GM19035 (cell line): ENCODE measurements around the gene GLE1.

Experiments
- ATAC-seq: cut with Tn5 transposase; IDR thresholded peaks from one replicate; pipeline ENCODE4 v1.9.1; 2021; ENCODE audit not compliant: unreplicated experiment

GLE1 gene

GRCh38 chr9:128504485-128505413 is at the start of gene GLE1:
TSS of gene GLE1 (plus strand) at chr9:128504719. CDS start at chr9:128504806, 87 bp downstream.
- peak; percentile 86 for ATAC-seq

GRCh38 chr9:128454991-128455390 is 49.5 kb upstream of the GLE1 start:
- ATAC-seq, result no peak

DNA sequence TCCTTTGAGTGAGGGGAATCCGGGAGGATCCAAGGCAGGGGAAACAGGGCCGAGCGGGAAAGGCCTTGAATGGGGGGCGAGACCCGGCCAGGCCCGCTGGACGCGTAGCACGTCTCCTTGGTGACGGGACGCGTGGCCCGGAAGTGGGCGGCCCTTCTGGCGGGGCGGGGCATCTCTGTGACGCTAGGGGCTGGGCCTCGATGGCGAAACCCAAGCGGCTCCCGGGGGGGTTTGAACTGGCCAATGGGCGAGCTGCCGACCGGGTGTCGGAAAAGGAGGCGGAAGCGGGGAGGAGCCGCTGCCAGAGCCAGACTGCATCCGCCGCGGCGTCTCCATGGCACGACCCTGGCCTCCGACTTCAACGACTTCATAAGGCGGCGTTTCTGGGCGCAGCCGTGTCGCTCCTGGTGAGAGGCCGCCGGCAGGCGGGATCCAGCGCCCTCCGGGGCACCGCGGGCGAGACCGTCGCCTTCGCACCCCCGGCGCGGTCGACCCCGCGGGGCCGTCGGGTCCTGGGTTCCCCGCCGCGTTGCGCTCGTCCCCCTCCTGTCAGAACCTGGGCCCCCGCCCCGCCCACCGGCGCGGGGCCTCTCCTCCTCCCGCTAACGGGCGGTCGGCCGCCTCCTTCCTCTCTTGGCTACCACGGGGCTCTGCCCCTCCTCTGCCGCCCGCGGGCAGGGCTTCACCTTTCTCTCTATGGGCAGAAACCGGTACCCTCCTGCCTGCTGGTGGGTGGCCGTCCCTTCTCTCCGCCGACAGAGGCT is 48.5 kb upstream of the GLE1 start, which contains the start of gene ODF2:
Gene ODF2, plus strand, starts transcription at position 158 of the 764 bp plus-strand sequence. Its CDS starts 86 bp downstream, at position 244.
- peak; percentile 91 for ATAC-seq

GRCh38 chr9:128456613-128457061 is 47.9 kb upstream of the GLE1 start:
- peak; percentile 58 for ATAC-seq

DNA sequence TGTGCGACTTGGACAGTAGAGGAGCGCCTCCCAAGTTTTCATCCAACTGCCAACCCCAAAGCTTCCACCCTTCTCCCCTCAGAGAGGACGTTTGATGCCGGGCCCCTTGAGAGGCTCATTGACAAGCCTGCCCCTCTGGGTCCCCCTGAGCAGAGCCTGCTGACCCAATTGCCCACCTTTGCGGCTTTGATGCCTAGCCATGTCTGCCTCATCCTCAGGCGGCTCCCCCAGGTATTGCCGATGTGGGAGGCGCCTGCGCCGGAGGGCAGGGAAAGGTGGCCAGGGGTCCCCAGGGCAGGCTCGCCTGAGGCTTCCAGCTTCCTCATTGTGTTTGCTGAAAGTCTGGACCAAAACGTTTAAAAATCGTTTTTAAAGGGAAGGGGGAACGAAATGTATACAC is 47.3 kb upstream of the GLE1 start:
- ATAC-seq, result no peak

DNA sequence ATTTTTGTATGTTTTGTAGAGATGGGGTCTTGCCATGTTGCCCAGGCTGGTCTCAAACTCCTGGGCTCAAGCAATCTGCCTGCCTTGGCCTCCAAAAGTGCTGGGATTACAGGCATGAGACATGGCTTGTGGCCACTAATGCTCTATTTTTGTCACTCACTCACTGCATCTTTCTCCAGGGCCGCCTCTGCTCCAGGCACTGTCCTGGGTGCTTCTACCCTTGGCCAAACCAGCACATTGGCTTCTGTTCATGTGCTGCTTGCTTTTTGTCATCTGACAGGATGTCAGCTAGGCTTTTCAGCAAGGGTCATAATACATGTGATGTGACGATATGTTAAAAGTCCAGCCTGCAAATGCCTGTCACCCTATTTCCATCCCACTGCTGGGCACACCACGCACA is 45.5 kb upstream of the GLE1 start:
- ATAC-seq, result no peak

GRCh38 chr9:128469070-128469469 is 35.4 kb upstream of the GLE1 start:
- no peak for ATAC-seq

DNA sequence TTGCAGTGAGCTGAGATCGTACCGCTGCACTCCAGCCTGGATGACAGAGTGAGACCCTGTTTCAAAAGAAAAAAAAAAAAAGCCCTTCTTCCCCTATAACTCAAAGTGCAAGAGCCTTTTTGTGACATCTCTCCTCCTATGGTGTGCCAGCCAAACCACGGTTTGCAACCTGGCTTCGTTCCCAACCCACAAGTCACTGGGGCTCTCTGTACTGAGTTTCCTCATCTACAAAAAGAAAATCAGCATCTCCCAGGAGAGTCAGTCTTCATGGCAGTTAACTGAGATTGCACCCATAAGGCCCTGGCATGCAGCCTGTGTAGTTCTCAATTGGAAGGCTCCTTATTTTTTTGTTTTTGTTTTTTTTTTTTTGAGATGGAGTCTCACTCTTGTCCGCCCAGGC is 34.0 kb upstream of the GLE1 start:
- ATAC-seq, result no peak

GRCh38 chr9:128473104-128473503 is 31.4 kb upstream of the GLE1 start:
- no peak for ATAC-seq

GRCh38 chr9:128475867-128476266 is 28.7 kb upstream of the GLE1 start:
- ATAC-seq, result no peak

- ATAC-seq, result no peak
These were observed 25.3 kb upstream of the GLE1 start for GRCh38 chr9:128479262-128479661.

DNA sequence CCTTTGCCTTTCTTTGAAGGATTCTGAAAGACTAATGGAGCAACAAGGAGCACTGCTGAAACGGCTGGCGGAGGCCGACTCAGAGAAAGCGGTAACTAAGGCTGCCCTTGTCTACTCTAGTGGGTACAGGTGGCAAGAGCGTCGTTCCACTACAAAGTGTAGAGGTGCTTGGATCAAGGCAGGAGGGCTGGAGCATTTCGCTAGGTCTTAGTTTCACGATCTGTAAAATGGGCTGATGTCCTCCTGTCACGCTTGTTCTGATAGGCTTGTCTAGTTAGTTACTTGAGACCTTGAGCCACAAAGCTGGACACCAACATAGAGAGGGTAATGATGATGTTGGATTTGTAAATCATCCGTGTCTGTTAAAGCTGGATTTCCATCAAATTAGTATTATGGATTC is 23.0 kb upstream of the GLE1 start:
- no peak for ATAC-seq

DNA sequence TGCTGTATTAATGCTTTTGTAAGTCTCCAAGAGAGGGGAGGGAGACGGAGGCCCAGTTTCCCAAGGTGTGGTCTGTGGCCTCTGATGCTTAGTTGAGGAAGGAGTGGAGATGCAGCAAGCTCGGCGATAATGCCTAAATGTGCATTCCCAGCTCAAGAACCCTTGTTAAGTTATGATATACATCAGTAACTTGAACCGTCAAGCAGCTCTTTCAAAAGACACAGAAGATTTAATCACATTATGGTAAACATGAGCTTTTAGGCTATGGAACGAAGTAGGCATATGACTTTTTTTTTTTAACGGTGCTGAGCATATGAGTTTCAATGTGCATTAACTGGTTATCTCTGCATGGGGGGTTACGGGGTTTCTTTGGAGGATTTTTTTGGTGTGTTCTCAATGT is 22.3 kb upstream of the GLE1 start:
- ATAC-seq, result no peak

DNA sequence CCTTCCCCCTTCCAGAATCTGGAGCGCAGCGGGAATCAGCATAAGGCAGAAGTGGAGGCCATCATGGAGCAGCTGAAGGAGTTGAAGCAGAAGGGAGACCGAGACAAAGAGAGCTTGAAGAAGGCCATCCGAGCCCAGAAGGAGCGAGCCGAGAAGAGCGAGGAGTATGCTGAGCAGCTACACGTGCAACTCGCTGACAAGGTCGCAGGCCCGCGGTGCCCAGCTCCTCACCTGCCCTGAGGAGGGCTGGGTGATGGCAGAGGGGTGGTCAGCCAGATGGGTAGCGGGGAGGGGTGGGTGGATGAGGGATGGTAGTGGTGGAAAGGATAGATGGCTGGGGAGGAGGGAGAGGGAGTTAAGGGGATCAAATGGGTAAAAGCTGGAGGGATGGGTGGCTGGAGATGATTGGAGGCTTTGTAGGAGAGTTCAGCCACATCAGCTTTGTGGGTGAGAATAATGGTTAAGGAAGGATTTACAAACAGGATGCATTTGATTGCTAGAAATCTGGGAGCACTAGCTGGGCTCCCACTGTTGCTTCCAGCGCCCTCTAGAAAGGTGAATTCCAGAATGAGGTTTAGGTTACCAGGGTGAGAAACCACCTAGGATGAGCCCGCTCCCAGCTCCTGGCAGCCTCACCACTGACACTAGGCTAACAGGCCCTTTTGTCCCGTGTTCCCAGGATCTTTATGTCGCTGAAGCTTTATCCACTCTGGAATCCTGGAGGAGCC is 19.7 kb upstream of the GLE1 start:
- ATAC-seq, result no peak

DNA sequence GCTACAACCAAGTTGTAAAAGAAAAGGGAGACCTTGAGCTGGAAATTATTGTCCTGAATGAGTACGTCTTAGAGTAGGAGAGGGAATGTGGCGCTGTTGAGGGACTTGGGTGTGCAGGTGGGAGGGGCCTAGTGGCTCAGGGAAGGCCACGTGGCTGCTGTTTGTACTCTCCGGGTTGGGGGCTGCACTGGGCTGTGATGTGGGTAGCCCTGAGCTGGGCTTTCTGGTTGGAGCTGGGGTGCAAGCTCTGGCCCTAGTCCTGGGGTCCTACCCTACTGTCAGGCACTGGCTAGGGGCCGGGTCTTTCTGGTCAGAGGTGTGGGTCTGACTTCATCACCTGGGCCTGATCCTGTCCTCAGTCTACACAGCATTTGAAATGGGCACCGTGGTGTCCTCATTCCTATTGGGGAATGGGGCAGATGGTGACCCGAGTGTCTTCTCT is 19.1 kb upstream of the GLE1 start:
- ATAC-seq, result no peak

GRCh38 chr9:128486201-128486600 is 18.3 kb upstream of the GLE1 start:
- no peak for ATAC-seq

- no peak for ATAC-seq
These were observed 11.1 kb upstream of the GLE1 start for GRCh38 chr9:128493424-128493823.

DNA sequence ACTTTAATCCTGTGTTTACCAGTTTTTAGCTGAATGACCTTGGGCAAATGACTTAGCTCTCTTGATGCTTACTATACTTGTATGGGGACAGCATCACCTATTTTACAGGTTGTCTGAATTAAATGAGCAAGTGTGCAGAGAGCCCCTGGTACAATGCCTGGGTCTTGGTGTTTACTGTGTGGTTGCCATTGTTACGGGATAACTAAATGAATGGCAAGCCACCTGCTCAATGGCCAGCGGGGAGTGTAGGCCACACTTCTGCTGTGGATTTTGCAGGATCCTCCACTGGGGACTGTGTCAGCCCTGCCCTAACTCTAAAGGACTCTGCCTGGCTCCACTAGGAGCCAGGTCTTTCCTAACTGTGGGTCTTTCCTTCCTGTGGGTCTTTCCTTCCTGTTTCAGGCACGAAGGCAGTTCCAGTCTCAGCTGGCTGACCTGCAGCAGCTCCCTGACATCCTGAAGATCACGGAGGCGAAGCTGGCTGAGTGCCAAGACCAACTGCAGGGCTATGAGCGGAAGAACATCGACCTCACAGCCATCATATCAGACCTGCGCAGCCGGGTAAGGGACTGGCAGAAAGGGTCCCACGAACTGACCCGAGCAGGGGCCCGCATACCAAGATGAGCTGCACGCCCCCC is 10.3 kb upstream of the GLE1 start:
- ATAC-seq, result no peak

DNA sequence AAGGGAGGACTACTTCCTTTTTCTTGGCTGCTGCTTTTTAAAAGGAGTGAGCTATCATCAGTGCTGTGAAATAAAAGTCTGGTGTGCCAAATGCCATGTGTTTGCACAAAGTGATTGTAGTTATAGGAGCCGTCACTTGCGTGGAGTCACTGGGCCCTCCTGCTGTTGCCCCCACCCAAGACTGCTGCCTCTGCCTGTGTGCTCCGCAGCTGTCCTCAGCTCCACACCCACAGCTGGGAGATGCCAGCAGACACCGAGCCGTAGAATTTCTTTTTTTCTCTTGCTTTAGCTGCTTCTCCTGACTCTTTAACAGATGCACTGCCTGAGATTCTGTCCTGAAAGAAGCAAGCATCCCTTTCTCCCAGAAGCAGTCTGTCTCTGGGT is 9.8 kb upstream of the GLE1 start:
- no peak for ATAC-seq

DNA sequence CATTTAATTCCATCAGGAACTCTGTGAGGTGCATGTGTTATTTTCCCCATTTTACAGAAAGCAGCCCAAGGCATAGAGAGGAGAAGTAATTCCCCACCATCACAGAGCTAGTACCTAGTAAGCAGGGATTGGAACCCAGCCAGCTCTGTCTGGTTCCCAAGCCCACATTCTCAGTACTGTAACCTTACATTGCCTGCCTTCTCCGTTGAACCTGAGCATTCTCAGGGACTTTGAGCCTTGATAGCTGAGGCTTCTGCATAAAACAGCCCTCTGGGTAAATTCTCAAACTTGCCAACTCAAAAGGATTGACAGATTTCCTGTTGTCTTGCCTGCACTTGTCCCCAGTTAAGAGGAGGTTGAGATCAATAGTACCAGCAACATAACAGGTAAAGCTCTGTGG is 9.2 kb upstream of the GLE1 start:
- ATAC-seq, result no peak
